WTC11 (cell line): ENCODE data around the gene ESPN. TPM values are rescaled to one million over a fixed set of nuclear protein-coding genes. Genes with fewer than 3 reads are reported as not detected.

ENCODE experiments used
- ATAC-seq: fragments of 200-7000 bp; cut with Tn5 transposase; 2 replicates; pipeline ENCODE4 v1.10.0; 2021; ENCODE audit warnings: mild to moderate bottlenecking, moderate library complexity
- CTCF ChIA-PET: fragments of 300-600 bp; sonication (Branson Sonifier 250); formaldehyde crosslinking; loops from one replicate; lab custom pipeline; 2021; ENCODE audit warnings: antibody characterized with exemption; lab: Charles Lee
- POLR2A ChIA-PET: fragments of 350-600 bp; sonication (Branson Sonifier 250); formaldehyde crosslinking; loops from one replicate; lab custom pipeline; 2021; ENCODE audit warnings: antibody characterized with exemption; lab: Charles Lee
- DNase-seq: peaks from one replicate; pipeline ENCODE4 v3.0.0; 2021; ENCODE audit warnings: low spot score
- H3K27ac Mint-ChIP-seq: 2 replicates; pipeline ENCODE4 v1.8.0; 2021; ENCODE audit warnings: mixed read lengths
- H3K27me3 Mint-ChIP-seq: 2 replicates; pipeline ENCODE4 v1.8.0; 2021; ENCODE audit warnings: low read depth, mild to moderate bottlenecking, moderate library complexity, mixed read lengths
- H3K36me3 Mint-ChIP-seq: 2 replicates; pipeline ENCODE4 v1.8.0; 2021; ENCODE audit warnings: mixed read lengths
- H3K4me1 Mint-ChIP-seq: 2 replicates; pipeline ENCODE4 v1.8.0; 2022; ENCODE audit warnings: mixed read lengths
- H3K4me3 Mint-ChIP-seq: 2 replicates; pipeline ENCODE4 v1.8.0; 2021; ENCODE audit warnings: mild to moderate bottlenecking, moderate library complexity, mixed read lengths
- H3K9me3 Mint-ChIP-seq: 2 replicates; pipeline ENCODE4 v1.8.0; 2021; ENCODE audit warnings: mixed read lengths
- AR ChIP-seq: fragments of 250-450 bp; sonication (Bioruptor Pico); IDR thresholded peaks from 2 replicates; pipeline ENCODE4 v1.9.0; 2021; ENCODE audit warnings: mild to moderate bottlenecking
- ATF6 ChIP-seq: sonication (generic); formaldehyde crosslinking; IDR thresholded peaks from 2 replicates; pipeline ENCODE4 v1.8.1; 2023; ENCODE audit warnings: mild to moderate bottlenecking, missing genetic modification reagents
- CREM ChIP-seq: sonication (generic); formaldehyde crosslinking; IDR thresholded peaks from 2 replicates; pipeline ENCODE4 v1.8.1; 2022; ENCODE audit warnings: mild to moderate bottlenecking, missing genetic modification reagents, moderate library complexity
- FOXP1 ChIP-seq: sonication (generic); formaldehyde crosslinking; IDR thresholded peaks from 2 replicates; pipeline ENCODE4 v1.8.0; 2022; ENCODE audit warnings: missing genetic modification reagents, mild to moderate bottlenecking, moderate library complexity, borderline replicate concordance
- FOXP4 ChIP-seq: sonication (generic); formaldehyde crosslinking; IDR thresholded peaks from 2 replicates; pipeline ENCODE4 v1.8.0; 2022; ENCODE audit warnings: mild to moderate bottlenecking, missing genetic modification reagents
- HMGA2 ChIP-seq: fragments of 250-450 bp; sonication (Bioruptor Pico); IDR thresholded peaks from 2 replicates; pipeline ENCODE4 v1.4.0; 2021; ENCODE audit warnings: mild to moderate bottlenecking, moderate library complexity
- MYBL2 ChIP-seq: sonication (generic); formaldehyde crosslinking; IDR thresholded peaks from 2 replicates; pipeline ENCODE4 v1.8.1; 2023; ENCODE audit warnings: mild to moderate bottlenecking, moderate library complexity, missing genetic modification reagents
- NFE2L1 ChIP-seq: sonication (generic); formaldehyde crosslinking; IDR thresholded peaks from 2 replicates; pipeline ENCODE4 v1.8.1; 2023; ENCODE audit warnings: missing genetic modification reagents
- SOX15 ChIP-seq: fragments of 250-450 bp; sonication (Bioruptor Pico); IDR thresholded peaks from 2 replicates; pipeline ENCODE4 v1.9.0; 2021; ENCODE audit warnings: mild to moderate bottlenecking
- SP1 ChIP-seq: sonication (generic); formaldehyde crosslinking; conservative IDR thresholded peaks from 2 replicates; pipeline ENCODE4 v1.8.1; 2022; ENCODE audit warnings: missing genetic modification reagents
- TP53 ChIP-seq: sonication (generic); formaldehyde crosslinking; IDR thresholded peaks from 2 replicates; pipeline ENCODE4 v1.8.1; 2023; ENCODE audit warnings: mild to moderate bottlenecking, missing genetic modification reagents
- ZBTB21 ChIP-seq: sonication (generic); formaldehyde crosslinking; IDR thresholded peaks from 2 replicates; pipeline ENCODE4 v1.8.1; 2023; ENCODE audit warnings: mild to moderate bottlenecking, missing genetic modification reagents, borderline replicate concordance
- ZBTB43 ChIP-seq: sonication (generic); formaldehyde crosslinking; IDR thresholded peaks from 2 replicates; pipeline ENCODE4 v1.8.1; 2023; ENCODE audit warnings: mild to moderate bottlenecking, missing genetic modification reagents
- ZNF219 ChIP-seq: sonication (generic); formaldehyde crosslinking; IDR thresholded peaks from 2 replicates; pipeline ENCODE4 v1.8.0; 2023; ENCODE audit warnings: missing genetic modification reagents, mild to moderate bottlenecking, borderline replicate concordance
- ZNF232 ChIP-seq: sonication (generic); formaldehyde crosslinking; IDR thresholded peaks from 2 replicates; pipeline ENCODE4 v1.8.0; 2022; ENCODE audit warnings: mild to moderate bottlenecking, missing genetic modification reagents
- ZNF416 ChIP-seq: fragments of 250-450 bp; sonication (Bioruptor Pico); IDR thresholded peaks from 2 replicates; pipeline ENCODE4 v1.9.0; 2021; ENCODE audit warnings: mild to moderate bottlenecking, inconsistent platforms
- ZNF671 ChIP-seq: fragments of 250-450 bp; sonication (Bioruptor Pico); IDR thresholded peaks from 2 replicates; pipeline ENCODE4 v1.8.0; 2021; ENCODE audit warnings: mild to moderate bottlenecking
- total RNA-seq: library from RNA; stranded (reverse); gene quantifications from 3 replicates; pipeline ENCODE4 v1.2.3, GENCODE V29; 2021
- TF ChIP-seq, protein P1 (sequence below): sonication (generic); formaldehyde crosslinking; IDR thresholded peaks from 2 replicates; pipeline ENCODE4 v1.8.0; 2022; ENCODE audit warnings: missing genetic modification reagents
- TF ChIP-seq, protein P2 (sequence below): sonication (generic); formaldehyde crosslinking; IDR thresholded peaks from 2 replicates; pipeline ENCODE4 v1.8.1; 2022; ENCODE audit warnings: mild to moderate bottlenecking, moderate library complexity, missing genetic modification reagents
- TF ChIP-seq, protein P3 (sequence below): sonication (generic); formaldehyde crosslinking; IDR thresholded peaks from 2 replicates; pipeline ENCODE4 v1.8.1; 2022; ENCODE audit warnings: low read depth, mild to moderate bottlenecking, moderate library complexity, missing genetic modification reagents, borderline replicate concordance
- TF ChIP-seq, protein P4 (sequence below): sonication (generic); formaldehyde crosslinking; IDR thresholded peaks from 2 replicates; pipeline ENCODE4 v1.8.0; 2022; ENCODE audit warnings: mild to moderate bottlenecking, missing genetic modification reagents

Gene ESPN
- total RNA-seq, 1 experiment from 2014 or later, result 46.1 TPM

GRCh38 chr1:6471086-6471969 lies 46.8 kb downstream of the ESPN start (continued):
- TF ChIP-seq, protein P1, sequence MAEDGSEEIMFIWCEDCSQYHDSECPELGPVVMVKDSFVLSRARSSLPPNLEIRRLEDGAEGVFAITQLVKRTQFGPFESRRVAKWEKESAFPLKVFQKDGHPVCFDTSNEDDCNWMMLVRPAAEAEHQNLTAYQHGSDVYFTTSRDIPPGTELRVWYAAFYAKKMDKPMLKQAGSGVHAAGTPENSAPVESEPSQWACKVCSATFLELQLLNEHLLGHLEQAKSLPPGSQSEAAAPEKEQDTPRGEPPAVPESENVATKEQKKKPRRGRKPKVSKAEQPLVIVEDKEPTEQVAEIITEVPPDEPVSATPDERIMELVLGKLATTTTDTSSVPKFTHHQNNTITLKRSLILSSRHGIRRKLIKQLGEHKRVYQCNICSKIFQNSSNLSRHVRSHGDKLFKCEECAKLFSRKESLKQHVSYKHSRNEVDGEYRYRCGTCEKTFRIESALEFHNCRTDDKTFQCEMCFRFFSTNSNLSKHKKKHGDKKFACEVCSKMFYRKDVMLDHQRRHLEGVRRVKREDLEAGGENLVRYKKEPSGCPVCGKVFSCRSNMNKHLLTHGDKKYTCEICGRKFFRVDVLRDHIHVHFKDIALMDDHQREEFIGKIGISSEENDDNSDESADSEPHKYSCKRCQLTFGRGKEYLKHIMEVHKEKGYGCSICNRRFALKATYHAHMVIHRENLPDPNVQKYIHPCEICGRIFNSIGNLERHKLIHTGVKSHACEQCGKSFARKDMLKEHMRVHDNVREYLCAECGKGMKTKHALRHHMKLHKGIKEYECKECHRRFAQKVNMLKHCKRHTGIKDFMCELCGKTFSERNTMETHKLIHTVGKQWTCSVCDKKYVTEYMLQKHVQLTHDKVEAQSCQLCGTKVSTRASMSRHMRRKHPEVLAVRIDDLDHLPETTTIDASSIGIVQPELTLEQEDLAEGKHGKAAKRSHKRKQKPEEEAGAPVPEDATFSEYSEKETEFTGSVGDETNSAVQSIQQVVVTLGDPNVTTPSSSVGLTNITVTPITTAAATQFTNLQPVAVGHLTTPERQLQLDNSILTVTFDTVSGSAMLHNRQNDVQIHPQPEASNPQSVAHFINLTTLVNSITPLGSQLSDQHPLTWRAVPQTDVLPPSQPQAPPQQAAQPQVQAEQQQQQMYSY, result no peak
- no peak for TF ChIP-seq CREM
- TF ChIP-seq, protein P2, sequence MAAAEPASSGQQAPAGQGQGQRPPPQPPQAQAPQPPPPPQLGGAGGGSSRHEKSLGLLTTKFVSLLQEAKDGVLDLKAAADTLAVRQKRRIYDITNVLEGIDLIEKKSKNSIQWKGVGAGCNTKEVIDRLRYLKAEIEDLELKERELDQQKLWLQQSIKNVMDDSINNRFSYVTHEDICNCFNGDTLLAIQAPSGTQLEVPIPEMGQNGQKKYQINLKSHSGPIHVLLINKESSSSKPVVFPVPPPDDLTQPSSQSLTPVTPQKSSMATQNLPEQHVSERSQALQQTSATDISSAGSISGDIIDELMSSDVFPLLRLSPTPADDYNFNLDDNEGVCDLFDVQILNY (CRISPR knock-in tag), result no peak
- TF ChIP-seq ZBTB43 (CRISPR knock-in tag), result no peak
- TF ChIP-seq SP1 (CRISPR knock-in tag), result peak; percentile 56; the same call in 1 of the 2 replicates
- no peak for TF ChIP-seq ATF6
- no peak for TF ChIP-seq ZNF232 (CRISPR knock-in tag)
- TF ChIP-seq TP53, result no peak
- no peak for TF ChIP-seq NFE2L1 (CRISPR knock-in tag)
- peak; percentile 17; the same call in 1 of the 2 replicates for TF ChIP-seq FOXP4
- TF ChIP-seq SOX15 (CRISPR knock-in tag), result no peak
- TF ChIP-seq, protein P3, sequence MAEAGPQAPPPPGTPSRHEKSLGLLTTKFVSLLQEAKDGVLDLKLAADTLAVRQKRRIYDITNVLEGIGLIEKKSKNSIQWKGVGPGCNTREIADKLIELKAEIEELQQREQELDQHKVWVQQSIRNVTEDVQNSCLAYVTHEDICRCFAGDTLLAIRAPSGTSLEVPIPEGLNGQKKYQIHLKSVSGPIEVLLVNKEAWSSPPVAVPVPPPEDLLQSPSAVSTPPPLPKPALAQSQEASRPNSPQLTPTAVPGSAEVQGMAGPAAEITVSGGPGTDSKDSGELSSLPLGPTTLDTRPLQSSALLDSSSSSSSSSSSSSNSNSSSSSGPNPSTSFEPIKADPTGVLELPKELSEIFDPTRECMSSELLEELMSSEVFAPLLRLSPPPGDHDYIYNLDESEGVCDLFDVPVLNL, result no peak
- TF ChIP-seq HMGA2, result no peak
- TF ChIP-seq, protein P4, sequence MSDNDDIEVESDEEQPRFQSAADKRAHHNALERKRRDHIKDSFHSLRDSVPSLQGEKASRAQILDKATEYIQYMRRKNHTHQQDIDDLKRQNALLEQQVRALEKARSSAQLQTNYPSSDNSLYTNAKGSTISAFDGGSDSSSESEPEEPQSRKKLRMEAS (CRISPR knock-in tag), result peak; percentile 30; the same call in 1 of the 2 replicates

DNA sequence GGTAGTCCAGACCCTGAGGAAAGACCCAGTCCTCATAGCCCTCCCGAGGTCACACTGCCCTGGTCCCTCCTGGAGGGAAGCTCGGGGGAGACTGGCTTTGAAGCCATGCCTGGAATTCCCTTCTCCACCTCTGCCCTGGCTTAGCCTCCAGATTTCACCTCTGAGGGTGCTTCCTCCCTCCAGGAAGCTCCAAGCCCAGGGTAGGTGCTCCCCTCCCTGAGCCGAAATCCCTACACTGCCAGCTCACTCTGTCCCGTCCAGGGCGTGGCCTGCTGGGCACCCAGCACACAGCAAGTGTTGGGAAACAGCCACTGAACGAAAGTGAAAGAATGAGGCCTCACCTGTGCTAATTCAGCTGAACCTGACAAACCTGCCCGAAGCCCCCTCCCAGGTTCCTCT lies 47.4 kb downstream of the ESPN start:
- ATAC-seq (no peak), DNase-seq (no peak)
- Mint-ChIP-seq H3K27ac (no peak overlapping the region), H3K36me3 (peaks cover 24% of the 10 kb centered on the region), H3K27me3 (no peaks in the 10 kb centered on the region), H3K9me3 (no peaks in the 10 kb centered on the region), H3K4me1 (peaks cover 30% of the 10 kb centered on the region), H3K4me3 (peak overlapping the region; percentile 41)
- POLR2A ChIA-PET, result interaction anchor here (2.0 kb wide), 1 partner anchor 14 kb away, joined by 10 read pairs; no protein-coding TSS in a partner anchor
- CTCF ChIA-PET, result interaction anchor here (0.7 to 6.3 kb wide), 24 partner anchors 8 to 384 kb away, joined by 3 to 73 read pairs (median 6); no protein-coding TSS in a partner anchor
- no peak for TF ChIP-seq ZBTB21 (CRISPR knock-in tag)
- TF ChIP-seq FOXP1 (CRISPR knock-in tag), result no peak
- no peak for TF ChIP-seq MYBL2 (CRISPR knock-in tag)
- TF ChIP-seq ZNF219 (CRISPR knock-in tag), result no peak
- no peak for TF ChIP-seq AR
- TF ChIP-seq ZNF416, result no peak
- TF ChIP-seq ZNF671 (CRISPR knock-in tag), result no peak
